ENCODE results near the gene SNX4.

GRCh38 chr3:125414669-125415068, 105.3 kb downstream of the SNX4 start:
- TF ChIP-seq EZH2 (IDR thresholded peaks at IDR 0.05; ENCODE audit: low read length) (no peak), CTCF (optimal IDR thresholded peaks at IDR 0.05 in 1 of 3, IDR thresholded peaks at IDR 0.05 in 1 of 3, conservative IDR thresholded peaks at IDR 0.05 in 1 of 3; ENCODE audit: extremely low read depth in 1 of 3, insufficient read depth in 2 of 3, low read length in 3 of 3) (no peak)
